ENCODE results near the gene ADAM23.
"Not testable (repeated sequence)": the region's sequence is repeated elsewhere in the genome, so short reads cannot be mapped to it uniquely, and the experiment has no call there.

The ADAM23 gene, protein sequence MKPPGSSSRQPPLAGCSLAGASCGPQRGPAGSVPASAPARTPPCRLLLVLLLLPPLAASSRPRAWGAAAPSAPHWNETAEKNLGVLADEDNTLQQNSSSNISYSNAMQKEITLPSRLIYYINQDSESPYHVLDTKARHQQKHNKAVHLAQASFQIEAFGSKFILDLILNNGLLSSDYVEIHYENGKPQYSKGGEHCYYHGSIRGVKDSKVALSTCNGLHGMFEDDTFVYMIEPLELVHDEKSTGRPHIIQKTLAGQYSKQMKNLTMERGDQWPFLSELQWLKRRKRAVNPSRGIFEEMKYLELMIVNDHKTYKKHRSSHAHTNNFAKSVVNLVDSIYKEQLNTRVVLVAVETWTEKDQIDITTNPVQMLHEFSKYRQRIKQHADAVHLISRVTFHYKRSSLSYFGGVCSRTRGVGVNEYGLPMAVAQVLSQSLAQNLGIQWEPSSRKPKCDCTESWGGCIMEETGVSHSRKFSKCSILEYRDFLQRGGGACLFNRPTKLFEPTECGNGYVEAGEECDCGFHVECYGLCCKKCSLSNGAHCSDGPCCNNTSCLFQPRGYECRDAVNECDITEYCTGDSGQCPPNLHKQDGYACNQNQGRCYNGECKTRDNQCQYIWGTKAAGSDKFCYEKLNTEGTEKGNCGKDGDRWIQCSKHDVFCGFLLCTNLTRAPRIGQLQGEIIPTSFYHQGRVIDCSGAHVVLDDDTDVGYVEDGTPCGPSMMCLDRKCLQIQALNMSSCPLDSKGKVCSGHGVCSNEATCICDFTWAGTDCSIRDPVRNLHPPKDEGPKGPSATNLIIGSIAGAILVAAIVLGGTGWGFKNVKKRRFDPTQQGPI

DNA sequence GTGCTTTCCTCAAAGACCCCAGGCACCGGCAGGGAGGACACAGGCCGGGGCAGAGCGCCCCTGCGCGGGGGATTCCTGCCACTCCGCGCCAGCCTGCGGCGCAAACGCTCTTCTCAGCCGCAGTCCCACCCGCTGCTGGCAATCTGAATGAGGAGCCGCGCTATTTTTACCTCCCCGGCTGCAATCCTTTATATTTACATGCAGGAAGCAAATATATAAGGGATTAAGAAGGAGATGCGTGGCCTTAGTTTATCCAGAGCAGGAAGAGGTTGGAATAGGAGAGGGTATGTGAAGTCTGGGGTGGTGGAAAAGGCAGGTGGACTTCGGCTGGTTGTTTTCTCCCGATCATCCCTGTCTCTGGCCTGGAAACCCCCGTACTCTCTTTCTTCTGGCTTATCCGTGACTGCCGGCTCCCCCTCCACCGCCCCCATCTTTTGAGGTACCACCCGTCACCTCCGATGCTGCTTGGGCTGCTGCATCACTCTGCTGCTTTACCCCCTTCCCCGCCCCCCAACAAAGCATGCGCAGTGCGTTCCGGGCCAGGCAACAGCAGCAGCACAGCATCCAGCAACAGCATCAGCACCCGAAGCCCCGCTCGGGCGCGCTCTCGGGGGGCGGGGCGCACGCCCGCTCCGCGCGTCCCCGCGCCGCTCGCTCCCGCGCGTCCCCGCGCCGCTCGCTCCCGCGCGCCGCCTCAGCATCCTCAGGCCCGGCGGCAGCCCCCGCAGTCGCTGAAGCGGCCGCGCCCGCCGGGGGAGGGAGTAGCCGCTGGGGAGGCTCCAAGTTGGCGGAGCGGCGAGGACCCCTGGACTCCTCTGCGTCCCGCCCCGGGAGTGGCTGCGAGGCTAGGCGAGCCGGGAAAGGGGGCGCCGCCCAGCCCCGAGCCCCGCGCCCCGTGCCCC is at the start of gene ADAM23:
Gene ADAM23 (plus strand): TSS at position 700 of the 902 bp plus-strand sequence. CDS start 335 bp downstream, outside the sequence.
- H3K36me3 ChIP-seq (ENCODE audit: control insufficient read depth, insufficient read depth, low read length) = no peaks in the 10 kb centered on the region
- H3K9me3 ChIP-seq (ENCODE audit: control insufficient read depth, low read length) = no peaks in the 10 kb centered on the region
- H3K4me3 ChIP-seq (ENCODE audit: low read length) = no peak within 1 kb of the TSS
- H3K9ac ChIP-seq (ENCODE audit: low read length) = no peak within 1 kb of the TSS
- H3K27me3 ChIP-seq (ENCODE audit: control insufficient read depth, insufficient read depth, low read length) = peaks cover 47% of the 10 kb centered on the region
- H3K4me1 ChIP-seq (ENCODE audit: control insufficient read depth, insufficient read depth, low read length) = peaks cover 7% of the 10 kb centered on the region

DNA sequence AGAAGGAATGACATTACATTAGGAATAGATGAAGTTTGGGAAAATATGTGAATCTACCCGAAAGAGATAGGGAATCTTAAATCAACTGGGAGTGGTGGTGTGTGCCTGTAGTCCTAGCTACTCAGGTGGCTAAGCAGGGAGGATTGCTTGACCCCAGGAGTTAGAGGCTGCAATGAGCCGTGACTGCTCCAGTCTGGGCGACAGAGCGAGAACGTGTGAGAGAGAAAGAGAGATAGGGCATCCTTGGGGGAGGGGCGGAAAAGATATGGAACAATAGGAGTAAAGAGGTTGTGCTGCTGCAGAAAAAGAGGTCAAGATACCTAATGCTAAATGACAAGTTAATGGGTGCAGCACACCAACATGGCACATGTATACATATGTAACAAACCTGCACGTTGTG is 47.1 kb upstream of the ADAM23 start:
- H3K4me1 ChIP-seq (ENCODE audit: control insufficient read depth, insufficient read depth, low read length) = no peaks in the 10 kb centered on the region
- no peak overlapping the region for H3K4me3 ChIP-seq (ENCODE audit: low read length)
- H3K36me3 ChIP-seq (ENCODE audit: control insufficient read depth, insufficient read depth, low read length) = no peaks in the 10 kb centered on the region
- no peaks in the 10 kb centered on the region for H3K27me3 ChIP-seq (ENCODE audit: control insufficient read depth, insufficient read depth, low read length)
- H3K9me3 ChIP-seq (ENCODE audit: control insufficient read depth, low read length) = no peaks in the 10 kb centered on the region
- no peak overlapping the region for H3K9ac ChIP-seq (ENCODE audit: low read length)

DNA sequence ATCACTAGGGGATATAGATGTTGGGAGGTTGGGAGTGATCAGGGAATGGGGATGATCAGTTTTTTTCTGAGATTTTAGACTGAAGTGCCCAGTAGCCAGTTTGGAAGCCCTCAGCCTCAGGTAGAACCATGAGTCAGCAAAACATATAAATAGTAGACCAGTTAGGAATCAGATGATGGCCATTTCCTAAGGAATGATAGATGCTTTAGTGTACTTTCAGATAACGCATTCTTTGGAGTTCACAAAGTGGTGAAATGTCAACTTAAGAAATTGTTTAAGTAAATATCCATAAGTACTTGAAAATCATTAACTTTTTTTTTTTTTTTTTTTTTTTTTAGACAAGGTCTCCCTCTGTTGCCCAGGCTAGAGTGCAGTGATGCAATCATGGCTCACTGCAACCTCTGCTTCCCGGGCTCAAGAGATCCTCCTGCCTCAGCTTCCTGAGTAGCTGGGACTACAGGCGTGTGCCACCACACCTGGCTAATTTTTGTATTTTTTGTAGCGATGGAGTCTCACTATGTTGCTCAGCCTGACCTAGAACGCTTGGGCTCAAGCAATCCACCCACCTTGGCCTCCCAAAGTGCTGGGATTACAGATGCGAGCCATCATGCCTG is 40.3 kb upstream of the ADAM23 start:
- H3K27me3 ChIP-seq (ENCODE audit: control insufficient read depth, insufficient read depth, low read length); H3K36me3 ChIP-seq (ENCODE audit: control insufficient read depth, insufficient read depth, low read length); H3K9me3 ChIP-seq (ENCODE audit: control insufficient read depth, low read length); H3K9ac ChIP-seq (ENCODE audit: low read length); H3K4me3 ChIP-seq (ENCODE audit: low read length); H3K4me1 ChIP-seq (ENCODE audit: control insufficient read depth, insufficient read depth, low read length): not testable (repeated sequence)

DNA sequence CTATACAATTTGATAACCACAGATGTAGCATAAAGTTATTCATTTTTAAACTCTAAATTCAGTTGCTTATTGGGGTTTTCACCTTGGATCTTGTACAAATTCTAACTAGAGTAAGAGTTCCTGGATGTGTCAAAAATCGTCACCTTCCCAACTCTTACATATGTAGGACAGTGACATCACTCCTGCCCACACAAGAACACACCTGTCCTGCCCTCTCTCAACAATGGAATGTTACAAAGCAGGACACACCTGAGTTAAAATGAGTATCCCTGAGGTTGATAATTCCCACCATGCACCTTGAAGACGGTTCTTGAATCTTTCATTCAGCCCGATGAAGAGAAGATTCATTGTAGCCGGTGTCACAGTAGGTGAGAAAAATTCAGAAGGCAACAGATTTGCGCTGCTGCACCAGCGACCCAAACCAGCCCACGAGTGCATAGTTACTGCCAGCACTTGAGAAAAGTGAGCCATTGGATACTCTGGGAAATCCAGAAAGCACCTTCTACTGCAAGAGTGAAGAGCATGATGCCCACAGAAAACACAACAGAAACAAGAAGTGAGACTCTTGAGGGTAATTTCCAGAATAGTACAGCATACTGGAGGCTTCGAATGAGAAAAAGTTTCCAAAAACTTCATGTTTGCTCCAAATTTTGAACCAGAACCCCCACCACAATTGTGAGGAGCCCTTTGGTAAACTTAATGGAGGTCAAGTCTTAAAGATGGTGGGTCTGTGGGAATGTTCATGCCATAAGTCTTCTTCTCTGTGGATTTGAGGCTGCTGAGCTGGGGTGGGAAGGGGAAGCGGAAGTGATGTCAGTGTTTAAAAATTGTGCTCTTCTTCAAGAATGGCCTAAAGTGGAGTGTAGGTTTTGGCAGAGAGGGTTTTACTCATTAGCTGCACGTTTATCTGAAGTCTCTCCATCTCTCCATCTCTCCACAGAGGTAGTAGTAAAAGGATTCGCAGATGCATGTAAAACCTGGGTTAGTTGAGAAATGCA is 34.7 kb upstream of the ADAM23 start:
- Histone ChIP-seq H3K9ac (ENCODE audit: low read length) (no peak overlapping the region), H3K4me1 (ENCODE audit: control insufficient read depth, insufficient read depth, low read length) (no peaks in the 10 kb centered on the region), H3K4me3 (ENCODE audit: low read length) (no peak overlapping the region), H3K27me3 (ENCODE audit: control insufficient read depth, insufficient read depth, low read length) (no peaks in the 10 kb centered on the region), H3K9me3 (ENCODE audit: control insufficient read depth, low read length) (no peaks in the 10 kb centered on the region), H3K36me3 (ENCODE audit: control insufficient read depth, insufficient read depth, low read length) (no peaks in the 10 kb centered on the region)

DNA sequence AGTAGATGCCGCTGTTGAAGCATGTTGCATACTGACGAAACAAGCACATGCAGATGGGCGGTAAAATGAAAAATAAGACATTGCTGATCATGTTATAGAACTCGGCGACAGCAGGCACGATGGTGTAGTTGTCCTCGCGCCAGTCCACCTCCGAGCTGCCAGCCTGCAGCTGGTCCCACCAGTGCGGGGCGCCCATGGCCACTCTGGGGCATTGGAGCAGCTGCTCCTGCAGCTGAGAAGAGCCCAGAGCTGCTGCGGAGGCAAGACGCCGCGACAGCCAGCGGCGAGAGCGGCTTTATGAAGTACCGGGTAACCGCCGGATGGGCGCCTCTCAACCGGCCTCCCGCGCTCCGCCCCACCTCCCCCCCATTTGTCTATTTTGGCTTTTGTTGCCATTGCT is 32.6 kb upstream of the ADAM23 start:
- H3K4me3 ChIP-seq (ENCODE audit: low read length) = no peak overlapping the region
- no peak overlapping the region for H3K9ac ChIP-seq (ENCODE audit: low read length)
- H3K9me3 ChIP-seq (ENCODE audit: control insufficient read depth, low read length) = no peaks in the 10 kb centered on the region
- H3K36me3 ChIP-seq (ENCODE audit: control insufficient read depth, insufficient read depth, low read length) = no peaks in the 10 kb centered on the region
- H3K4me1 ChIP-seq (ENCODE audit: control insufficient read depth, insufficient read depth, low read length) = no peaks in the 10 kb centered on the region
- no peaks in the 10 kb centered on the region for H3K27me3 ChIP-seq (ENCODE audit: control insufficient read depth, insufficient read depth, low read length)

DNA sequence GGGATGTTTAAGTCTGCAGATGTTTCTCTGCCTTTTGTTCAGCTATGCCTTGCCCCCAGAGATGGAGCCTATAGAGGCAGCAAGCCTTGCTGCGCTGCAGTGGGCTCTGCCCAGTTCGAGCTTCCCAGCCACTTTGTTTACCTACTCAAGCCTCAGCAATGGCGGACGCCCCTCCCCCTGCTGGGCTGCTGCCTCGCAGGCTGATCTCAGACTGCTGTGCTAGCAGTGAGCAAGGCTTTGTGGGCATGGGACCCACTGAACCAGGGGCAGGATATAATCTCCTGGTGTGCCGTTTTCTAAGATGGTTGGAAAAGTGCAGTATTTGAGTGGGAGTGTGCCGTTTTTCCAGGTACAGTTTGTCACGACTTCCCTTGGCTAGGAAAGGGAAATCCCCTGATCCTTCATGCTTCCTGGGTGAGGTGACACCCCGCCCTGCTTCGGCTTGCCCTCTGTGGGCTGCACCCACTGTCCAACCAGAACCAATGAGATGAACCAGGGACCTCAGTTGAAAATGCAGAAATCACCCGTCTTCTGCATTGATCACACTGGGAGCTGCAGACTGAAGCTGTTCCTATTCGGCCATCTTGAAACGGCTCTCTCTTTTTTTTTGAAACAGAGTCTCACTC is 27.6 kb upstream of the ADAM23 start:
- Histone ChIP-seq H3K4me1 (ENCODE audit: control insufficient read depth, insufficient read depth, low read length) (no peaks in the 10 kb centered on the region), H3K4me3 (ENCODE audit: low read length) (no peak overlapping the region), H3K36me3 (ENCODE audit: control insufficient read depth, insufficient read depth, low read length) (no peaks in the 10 kb centered on the region), H3K9ac (ENCODE audit: low read length) (no peak overlapping the region), H3K27me3 (ENCODE audit: control insufficient read depth, insufficient read depth, low read length) (no peaks in the 10 kb centered on the region), H3K9me3 (ENCODE audit: control insufficient read depth, low read length) (no peaks in the 10 kb centered on the region)

DNA sequence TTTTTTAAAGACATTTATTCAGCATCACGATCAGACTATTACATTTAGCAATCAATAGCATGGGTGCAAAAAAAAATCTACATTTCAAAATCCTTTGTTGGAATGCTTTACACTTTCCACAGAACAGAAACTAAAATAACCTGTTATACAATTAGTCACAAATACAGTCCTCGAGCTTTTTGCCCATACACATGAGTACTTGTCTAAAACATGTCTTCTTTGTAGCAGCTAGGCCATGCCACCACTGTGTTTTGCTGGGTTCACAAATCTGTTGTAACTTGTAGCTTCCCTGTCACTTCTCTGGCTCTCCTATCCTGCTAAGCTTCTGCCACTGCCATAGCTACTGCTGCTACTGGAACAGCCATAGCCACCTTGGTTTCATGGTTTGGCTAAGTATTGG is 24.4 kb upstream of the ADAM23 start:
- Histone ChIP-seq H3K9me3 (ENCODE audit: control insufficient read depth, low read length) (no peaks in the 10 kb centered on the region), H3K9ac (ENCODE audit: low read length) (no peak overlapping the region), H3K27me3 (ENCODE audit: control insufficient read depth, insufficient read depth, low read length) (no peaks in the 10 kb centered on the region), H3K4me1 (ENCODE audit: control insufficient read depth, insufficient read depth, low read length) (no peaks in the 10 kb centered on the region), H3K36me3 (ENCODE audit: control insufficient read depth, insufficient read depth, low read length) (no peaks in the 10 kb centered on the region), H3K4me3 (ENCODE audit: low read length) (no peak overlapping the region)

DNA sequence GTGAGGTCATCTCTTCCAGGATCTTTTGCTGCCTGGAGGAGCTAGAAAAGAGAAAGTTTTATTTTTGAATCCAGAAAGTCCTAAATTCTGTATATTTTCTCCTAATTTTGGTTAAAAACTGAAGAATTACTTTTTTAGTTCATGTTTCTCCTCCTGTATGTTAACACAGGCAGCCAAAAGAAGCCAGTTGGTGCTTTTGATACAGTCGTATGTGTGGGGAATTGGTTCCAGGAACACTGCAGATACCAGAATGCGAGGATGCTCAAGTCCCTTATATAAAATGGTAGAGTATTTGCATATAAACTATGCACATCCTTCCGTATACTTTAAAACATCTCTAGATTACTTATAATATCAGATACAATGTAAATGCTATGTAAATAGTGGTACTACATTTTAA is 22.6 kb upstream of the ADAM23 start:
- Histone ChIP-seq H3K9ac (ENCODE audit: low read length) (no peak overlapping the region), H3K9me3 (ENCODE audit: control insufficient read depth, low read length) (no peaks in the 10 kb centered on the region), H3K4me3 (ENCODE audit: low read length) (no peak overlapping the region), H3K4me1 (ENCODE audit: control insufficient read depth, insufficient read depth, low read length) (no peaks in the 10 kb centered on the region), H3K36me3 (ENCODE audit: control insufficient read depth, insufficient read depth, low read length) (no peaks in the 10 kb centered on the region), H3K27me3 (ENCODE audit: control insufficient read depth, insufficient read depth, low read length) (no peaks in the 10 kb centered on the region)

DNA sequence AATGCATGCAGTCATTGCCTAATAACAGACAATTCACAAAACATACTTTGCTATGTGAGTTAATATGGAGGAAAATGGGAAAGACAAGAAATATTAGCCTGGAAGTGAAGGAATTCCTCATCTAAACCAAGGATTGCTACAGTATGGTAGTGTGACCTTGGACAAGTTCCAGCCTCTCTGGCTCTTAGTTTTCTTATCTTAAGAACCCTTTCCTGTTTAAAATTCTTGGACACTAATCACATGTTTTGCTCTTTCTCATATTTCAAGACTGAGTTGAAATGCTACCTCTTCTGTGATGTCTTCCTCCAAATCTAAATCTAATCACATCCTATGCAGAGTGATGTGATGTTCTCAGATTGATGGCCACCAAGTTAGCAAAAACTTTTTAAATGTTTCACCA is 20.8 kb upstream of the ADAM23 start:
- Histone ChIP-seq H3K27me3 (ENCODE audit: control insufficient read depth, insufficient read depth, low read length) (no peaks in the 10 kb centered on the region), H3K36me3 (ENCODE audit: control insufficient read depth, insufficient read depth, low read length) (no peaks in the 10 kb centered on the region), H3K4me1 (ENCODE audit: control insufficient read depth, insufficient read depth, low read length) (no peaks in the 10 kb centered on the region), H3K9ac (ENCODE audit: low read length) (no peak overlapping the region), H3K9me3 (ENCODE audit: control insufficient read depth, low read length) (no peaks in the 10 kb centered on the region), H3K4me3 (ENCODE audit: low read length) (no peak overlapping the region)

DNA sequence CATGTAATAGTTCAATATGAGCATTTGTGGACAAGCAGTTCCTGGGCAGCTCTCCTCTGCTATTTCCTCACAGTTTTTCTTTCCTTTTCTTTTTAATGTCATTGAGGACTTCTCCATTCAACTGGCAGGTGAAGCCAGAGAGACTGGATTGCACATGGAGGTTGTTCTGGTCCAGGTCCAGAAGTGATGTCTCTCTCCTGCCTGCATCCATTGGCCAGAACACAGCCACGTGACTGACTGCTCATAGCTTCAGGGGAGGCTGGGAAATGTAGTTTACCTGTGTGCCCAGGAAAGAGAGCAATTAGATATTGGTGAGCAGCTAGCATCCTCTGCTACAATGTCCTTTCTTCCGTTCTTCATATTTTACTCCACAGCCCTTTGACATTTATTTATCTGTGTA is 20.2 kb upstream of the ADAM23 start:
- H3K9ac ChIP-seq (ENCODE audit: low read length) = no peak overlapping the region
- H3K36me3 ChIP-seq (ENCODE audit: control insufficient read depth, insufficient read depth, low read length) = no peaks in the 10 kb centered on the region
- H3K4me1 ChIP-seq (ENCODE audit: control insufficient read depth, insufficient read depth, low read length) = no peaks in the 10 kb centered on the region
- H3K9me3 ChIP-seq (ENCODE audit: control insufficient read depth, low read length) = no peaks in the 10 kb centered on the region
- no peak overlapping the region for H3K4me3 ChIP-seq (ENCODE audit: low read length)
- no peaks in the 10 kb centered on the region for H3K27me3 ChIP-seq (ENCODE audit: control insufficient read depth, insufficient read depth, low read length)

Data from mucosa of stomach (tissue), 1 donor.